Left ventricle myocardium superior (tissue), 1 donor: ENCODE results near the gene TGFB1. TPM values are rescaled to one million over a fixed set of nuclear protein-coding genes. Genes with fewer than 3 reads are reported as not detected.
"Not testable (repeated sequence)": the region's sequence is repeated elsewhere in the genome, so short reads cannot be mapped to it uniquely, and the experiment has no call there.

ENCODE experiments used
- ATAC-seq: fragments of 200-7000 bp; cut with Tn5 transposase; one replicate; pipeline ENCODE4 v1.9.1; 2020; ENCODE audit warnings: mild to moderate bottlenecking, moderate library complexity
- DNase-seq: peaks from one replicate; pipeline ENCODE4 v3.0.0-alpha.2; 2020
- intact Hi-C: fragments of 100-400 bp; cut with micrococcal nuclease; formaldehyde crosslinking; loops from one replicate; pipeline ENCODE4 v1.11.0; 2022
- long read RNA-seq: library from polyadenylated mRNA; unstranded; transcript quantifications from one replicate; pipeline ENCODE4 v2.0.0, GENCODE V29; 2021
- total RNA-seq: library from RNA; stranded (reverse); fragmentation: NEBNext Ultra II Directional; extraction: Animal tissue kit (Norgen Biotek cat#: 25700); gene quantifications from one replicate; pipeline ENCODE4 v1.2.1, GENCODE V29; 2021
- donor health status: DM: no; HTN: yes; CAD: no; lungs with severe emphysema.

TGFB1 gene
- 13.2 TPM for total RNA-seq
- long read RNA-seq, transcript TGFB1-201 (7 exons, 2,769 nt), result major isoform, 14 of 16 reads
- long read RNA-seq, partial matches to known transcripts, result 0 of 16 reads
- long read RNA-seq, other reads (novel, unspliced or antisense), result 2 of 16 reads

DNA sequence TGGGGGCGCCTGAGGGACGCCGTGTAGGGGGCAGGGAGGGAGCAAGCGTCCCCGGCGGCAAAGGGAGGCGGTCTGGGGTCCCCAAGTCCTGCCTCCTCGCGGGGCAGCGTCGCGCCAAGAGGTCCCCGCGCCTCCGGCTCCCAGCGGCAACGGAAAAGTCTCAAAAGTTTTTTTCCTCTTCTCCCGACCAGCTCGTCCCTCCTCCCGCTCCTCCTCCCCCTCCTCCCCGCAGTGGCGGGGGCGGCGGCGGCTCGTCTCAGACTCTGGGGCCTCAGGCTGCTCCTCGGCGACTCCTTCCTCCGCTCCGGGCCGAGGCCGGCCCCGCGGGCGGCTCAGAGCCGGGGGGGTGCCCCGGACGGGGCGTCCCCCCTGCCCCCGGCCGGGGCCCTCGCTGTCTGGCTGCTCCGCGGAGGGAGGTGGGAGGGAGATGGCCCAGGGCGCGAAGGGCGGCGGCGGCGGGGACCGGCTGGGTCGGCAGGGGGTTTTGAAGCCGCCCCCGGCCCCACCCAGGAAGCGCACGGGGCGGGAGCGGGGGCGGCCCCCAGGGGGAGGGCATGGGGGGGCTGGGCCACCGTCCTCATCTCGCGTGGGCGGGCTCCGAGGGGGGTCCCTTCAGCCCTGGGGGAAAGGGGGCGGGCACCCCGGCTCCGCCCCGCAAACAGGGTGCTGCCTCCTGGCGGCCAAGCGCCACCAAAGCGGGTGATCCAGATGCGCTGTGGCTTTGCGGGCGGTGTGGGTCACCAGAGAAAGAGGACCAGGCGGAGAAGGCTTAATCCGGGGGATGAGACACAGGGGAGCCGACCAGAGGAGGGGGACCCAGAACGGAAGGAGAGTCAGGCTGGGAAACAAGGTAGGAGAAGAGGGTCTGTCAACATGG is at the start of gene TGFB1:
TGFB1 (minus strand) TSS at position 457 of the 877 bp plus-strand sequence. CDS start 878 bp downstream, outside the sequence.
- DNase-seq (peak; percentile 94), ATAC-seq (peak; percentile 71)
- intact Hi-C loops, result no loop called here

GRCh38 chr19:41402010-41402409 is 48.3 kb upstream of the TGFB1 start:
- ATAC-seq, result no peak
- intact Hi-C loops, result no loop called here
- DNase-seq, result no peak

- intact Hi-C loops, result no loop called here
- ATAC-seq, result no peak
- no peak for DNase-seq
These were observed 47.8 kb upstream of the TGFB1 start for GRCh38 chr19:41401483-41401882.

GRCh38 chr19:41399525-41399924 is 45.8 kb upstream of the TGFB1 start:
- DNase-seq (no peak), ATAC-seq (no peak)
- intact Hi-C loops, result no loop called here

DNA sequence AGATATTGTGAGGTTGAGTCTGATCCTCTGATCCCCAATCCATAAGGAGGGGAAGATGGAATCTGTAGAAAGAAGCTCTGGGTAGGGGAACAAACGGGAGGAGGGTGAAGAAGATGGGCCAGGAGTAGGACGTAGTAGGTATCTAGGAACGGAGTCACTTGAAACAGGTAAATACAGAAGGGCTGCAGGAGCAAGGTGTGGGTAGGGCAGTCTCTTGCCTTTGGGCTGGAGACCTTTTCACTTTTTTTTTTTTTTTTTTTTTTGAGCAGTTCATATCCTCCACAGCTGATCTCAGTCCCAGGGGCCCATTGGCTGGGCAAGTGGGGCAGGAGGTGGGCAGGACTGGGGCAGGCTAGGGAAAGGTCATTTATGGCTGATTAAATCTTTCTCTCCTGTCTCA is 45.4 kb upstream of the TGFB1 start:
- intact Hi-C loops, result no loop called here
- ATAC-seq (no peak), DNase-seq (no peak)

GRCh38 chr19:41398598-41398997 is 44.9 kb upstream of the TGFB1 start:
- intact Hi-C loops, result no loop called here
- no peak for DNase-seq
- no peak for ATAC-seq

GRCh38 chr19:41398050-41398418 is 44.3 kb upstream of the TGFB1 start:
- intact Hi-C loops, result no loop called here
- DNase-seq (no peak), ATAC-seq (no peak)

DNA sequence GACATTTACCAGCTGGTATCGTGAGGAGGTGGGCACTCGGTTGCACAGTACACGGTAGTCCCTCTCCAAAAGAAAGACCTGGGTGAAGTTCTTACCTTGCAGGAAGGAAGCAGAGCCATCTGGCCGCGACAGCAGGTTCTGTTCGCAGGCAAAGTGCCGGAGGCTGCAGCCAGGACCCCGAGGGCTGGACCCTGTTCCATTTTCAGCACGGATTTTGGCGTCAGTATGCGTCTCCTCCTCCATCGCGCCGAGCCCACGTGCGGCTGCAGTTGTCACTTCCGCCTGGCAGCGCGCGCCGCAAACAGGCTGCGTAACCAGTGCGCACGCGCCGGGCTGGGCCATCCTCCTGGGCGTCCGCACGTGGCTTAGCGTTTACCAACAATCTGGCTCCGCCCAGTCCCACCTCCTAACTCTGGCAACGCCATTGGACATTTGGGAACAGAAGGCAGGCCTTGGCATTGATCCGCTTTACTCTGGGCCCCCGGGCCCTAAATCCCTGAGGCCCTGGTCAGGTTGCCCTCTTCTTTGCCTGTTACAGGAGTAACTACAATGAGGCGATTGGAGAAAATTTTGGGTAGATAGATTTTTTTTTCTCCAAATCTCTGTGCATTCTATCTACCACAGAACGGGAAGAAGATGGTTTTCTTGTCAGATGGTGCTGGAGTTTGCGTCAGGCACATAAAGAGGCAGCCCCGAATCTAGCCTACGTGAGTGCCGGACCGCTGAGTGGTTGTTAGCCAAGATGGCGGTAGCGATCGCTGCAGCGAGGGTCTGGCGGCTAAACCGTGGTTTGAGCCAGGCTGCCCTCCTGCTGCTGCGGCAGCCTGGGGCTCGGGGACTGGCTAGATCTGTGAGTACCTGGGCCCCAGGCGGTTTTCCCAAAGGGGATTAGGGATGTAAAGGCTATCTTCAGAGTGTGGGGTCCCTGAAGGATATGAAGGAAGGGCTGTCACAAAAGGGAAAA is 43.6 kb upstream of the TGFB1 start, which contains the start of the genes BCKDHA and EXOSC5:
BCKDHA (plus strand) TSS at position 733 of the 964 bp plus-strand sequence; CDS start at position 743, 10 bp downstream.
EXOSC5 (minus strand) TSS at position 274 of the 964 bp plus-strand sequence; CDS start at position 243, 31 bp downstream.
- ATAC-seq (peak; percentile 98), DNase-seq (peak; percentile 99)
- intact Hi-C loops, result no loop called here

DNA sequence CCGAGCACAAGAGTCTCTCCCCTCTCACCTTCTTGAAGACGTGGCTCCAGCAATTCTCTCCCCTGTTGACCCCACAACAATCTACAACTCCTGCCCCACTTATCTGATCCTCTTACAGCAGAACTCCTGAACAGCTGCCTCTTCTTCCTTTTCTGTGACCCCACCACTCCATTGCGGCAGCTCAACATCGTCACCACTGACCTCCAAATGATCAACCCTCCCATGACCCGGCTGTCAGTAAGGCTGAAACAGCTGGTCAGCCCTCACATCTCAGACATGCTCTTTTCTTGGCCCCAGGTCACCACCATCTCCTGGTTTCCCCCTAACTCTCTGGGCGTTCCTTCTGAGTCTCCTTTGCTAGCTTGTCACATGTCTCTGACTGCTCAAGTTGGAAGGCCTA is 41.6 kb upstream of the TGFB1 start:
- intact Hi-C loops, result no loop called here
- ATAC-seq, result no peak
- DNase-seq, result no peak

DNA sequence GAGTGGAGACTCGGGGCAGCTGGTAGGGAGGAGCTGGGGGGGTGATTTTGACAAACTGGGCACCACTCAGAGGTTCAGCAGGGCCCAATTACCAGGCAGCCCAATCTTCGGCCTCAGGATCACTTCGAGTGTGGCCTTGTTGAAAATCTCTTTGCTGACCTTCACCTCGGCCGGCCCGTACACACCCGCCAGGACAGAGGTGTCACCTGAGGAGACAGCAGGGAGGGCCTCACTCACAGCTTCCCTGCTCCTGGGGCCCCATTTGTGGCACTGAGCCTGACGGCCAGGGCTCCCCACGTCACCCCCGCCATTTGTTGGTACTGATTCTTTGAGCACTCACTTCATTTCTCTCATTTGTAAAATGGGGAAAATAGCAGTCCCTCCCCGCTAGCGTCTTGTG is 39.1 kb upstream of the TGFB1 start:
- DNase-seq (peak; percentile 44), ATAC-seq (no peak)
- intact Hi-C loops, result no loop called here

DNA sequence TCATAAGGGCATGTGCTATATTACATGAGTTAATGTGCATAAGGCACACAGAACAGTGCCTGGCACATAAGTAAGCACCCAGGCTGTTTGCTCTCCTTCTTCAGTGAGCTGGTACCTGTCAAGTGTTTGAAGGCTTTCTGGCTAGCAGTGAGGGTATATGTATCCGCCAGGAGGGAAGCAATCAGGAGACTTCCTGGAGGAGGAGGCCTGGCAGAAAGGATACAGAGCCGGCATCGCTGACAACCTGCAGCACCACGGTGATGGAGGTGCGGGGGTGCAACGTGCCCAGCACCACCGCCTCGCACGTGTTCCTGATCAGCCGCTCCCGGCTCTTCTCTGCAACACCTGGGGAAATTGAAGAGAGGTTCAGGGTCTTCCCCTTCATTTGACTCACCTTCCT is 37.9 kb upstream of the TGFB1 start:
- DNase-seq (no peak), ATAC-seq (no peak)
- intact Hi-C loops, result no loop called here

DNA sequence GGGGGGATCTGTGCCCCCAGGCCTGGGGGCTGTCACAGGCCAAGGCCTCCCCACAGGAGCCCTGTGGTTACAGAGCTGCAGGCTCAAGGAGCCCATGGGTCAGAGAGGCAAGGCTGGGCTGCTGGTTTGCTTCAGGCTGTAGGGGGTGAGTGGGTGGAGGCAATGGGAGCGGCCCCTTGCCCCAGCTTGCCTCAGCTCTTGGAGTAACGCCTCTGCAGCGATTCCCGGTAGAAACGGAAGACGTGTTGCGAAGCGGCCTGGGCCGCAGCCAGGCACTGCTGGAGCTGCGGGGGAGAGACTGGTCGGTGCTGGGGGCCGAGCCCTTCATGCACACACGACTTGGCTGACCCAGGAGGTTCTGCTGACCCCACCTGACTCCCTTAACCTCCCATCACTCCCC is 32.7 kb upstream of the TGFB1 start:
- DNase-seq, result no peak
- ATAC-seq, result peak; percentile 39
- intact Hi-C loops, result no loop called here

GRCh38 chr19:41384351-41384750 is 30.6 kb upstream of the TGFB1 start:
- ATAC-seq, result no peak
- intact Hi-C loops, result no loop called here
- DNase-seq, result no peak

DNA sequence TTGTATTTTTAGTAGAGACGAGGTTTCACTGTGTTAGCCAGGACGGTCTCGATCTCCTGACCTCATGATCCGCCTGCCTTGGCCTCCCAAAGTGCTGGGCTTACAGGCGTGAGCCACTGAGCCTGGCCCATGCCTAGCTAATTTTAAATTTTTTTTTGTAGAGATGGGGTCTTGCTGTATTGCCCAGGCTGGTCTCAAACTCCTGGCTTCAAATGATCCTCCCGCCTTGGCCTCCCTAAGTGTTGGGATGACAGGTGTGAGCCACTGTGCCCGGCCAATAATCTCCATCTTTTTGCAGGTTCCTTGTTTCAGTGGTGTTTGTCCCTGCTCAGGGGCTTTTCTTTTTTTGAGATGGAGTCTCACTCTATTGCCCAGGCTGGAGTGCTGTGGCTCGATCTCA is 27.8 kb upstream of the TGFB1 start:
- intact Hi-C loops, DNase-seq, ATAC-seq: not testable (repeated sequence)

GRCh38 chr19:41377977-41378709 is 24.4 kb upstream of the TGFB1 start:
- DNase-seq, result no peak
- intact Hi-C loops, result no loop called here
- ATAC-seq, result no peak

GRCh38 chr19:41376998-41377365 is 23.3 kb upstream of the TGFB1 start:
- ATAC-seq (peak; percentile 2), DNase-seq (no peak)
- intact Hi-C loops, result no loop called here

GRCh38 chr19:41376241-41376997 is 22.7 kb upstream of the TGFB1 start, which contains the start of gene TMEM91:
TMEM91 (plus strand) TSS chr19:41376533; CDS start chr19:41378310, 1,777 bp downstream.
- ATAC-seq, result peak; percentile 56
- intact Hi-C loops, result no loop called here
- DNase-seq, result peak; percentile 71

DNA sequence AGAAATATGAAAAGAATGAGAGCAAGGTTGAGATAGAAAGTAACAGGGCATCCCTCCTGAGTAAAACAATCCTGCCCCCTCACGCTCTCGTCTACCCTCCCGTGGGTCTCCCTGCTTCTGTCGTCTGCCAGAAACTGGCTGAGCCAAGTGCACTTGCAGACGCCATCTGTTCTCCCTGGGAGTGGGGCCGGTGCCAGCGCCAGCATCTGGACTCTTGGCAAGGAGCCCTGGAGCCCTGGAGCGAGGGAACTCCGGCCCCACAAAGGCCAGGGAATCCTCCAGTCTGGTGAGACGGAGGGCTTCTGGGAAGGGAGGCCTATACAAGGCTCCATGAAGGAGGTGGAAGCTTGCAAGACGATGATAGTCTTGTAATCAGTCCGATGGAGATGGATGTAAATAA is 20.3 kb upstream of the TGFB1 start:
- DNase-seq, result peak; percentile 94
- ATAC-seq, result peak; percentile 87
- intact Hi-C loops, result no loop called here
